ENCODE results near the gene GPC1.

Gene GPC1

DNA sequence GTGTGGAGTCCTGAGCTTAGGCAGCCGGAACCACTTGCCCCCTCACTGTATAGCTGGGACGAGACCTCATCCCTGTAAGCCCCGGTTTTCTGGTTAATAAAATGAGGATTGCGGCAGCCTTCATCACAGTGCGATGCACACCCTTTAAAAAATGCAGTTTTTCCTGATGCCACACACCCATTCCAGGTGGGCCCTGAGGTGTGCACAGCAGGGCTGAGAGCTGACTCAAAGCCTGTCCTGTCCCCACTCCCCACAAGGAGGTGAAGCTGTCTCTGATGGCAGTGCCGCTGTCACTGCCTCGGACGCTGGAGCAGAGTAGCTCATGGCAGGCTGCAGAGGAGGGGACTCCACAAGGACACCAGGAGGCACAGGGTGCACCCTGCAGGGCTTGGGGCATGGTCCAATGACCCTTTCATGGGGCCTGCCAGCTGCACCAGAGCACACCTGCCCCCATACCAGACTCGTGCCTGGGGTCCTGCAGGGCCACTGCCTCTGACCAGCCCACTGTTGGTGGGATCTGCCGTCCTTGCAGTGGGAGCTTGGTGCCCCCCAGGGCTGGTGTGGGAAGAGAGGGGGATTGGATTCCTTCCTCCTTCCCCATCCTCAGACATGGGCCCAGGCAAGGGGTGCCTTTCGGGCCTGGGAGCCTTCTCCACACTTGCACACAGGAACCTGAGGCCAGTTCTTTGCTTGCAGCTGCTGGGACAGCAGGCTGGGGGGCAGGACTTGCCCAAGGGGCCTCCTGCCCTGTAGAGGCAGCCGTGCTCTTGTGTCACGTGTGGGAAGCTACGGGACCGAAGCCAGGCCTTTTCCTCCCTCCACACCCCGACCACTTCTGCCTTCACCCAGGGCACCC is 22.8 kb downstream of the GPC1 start:
- DNase-seq: peak; percentile 17

- peak; percentile 15 for DNase-seq
Observed at GRCh38 chr2:240458900-240459391, 23.5 kb downstream of the GPC1 start.

DNA sequence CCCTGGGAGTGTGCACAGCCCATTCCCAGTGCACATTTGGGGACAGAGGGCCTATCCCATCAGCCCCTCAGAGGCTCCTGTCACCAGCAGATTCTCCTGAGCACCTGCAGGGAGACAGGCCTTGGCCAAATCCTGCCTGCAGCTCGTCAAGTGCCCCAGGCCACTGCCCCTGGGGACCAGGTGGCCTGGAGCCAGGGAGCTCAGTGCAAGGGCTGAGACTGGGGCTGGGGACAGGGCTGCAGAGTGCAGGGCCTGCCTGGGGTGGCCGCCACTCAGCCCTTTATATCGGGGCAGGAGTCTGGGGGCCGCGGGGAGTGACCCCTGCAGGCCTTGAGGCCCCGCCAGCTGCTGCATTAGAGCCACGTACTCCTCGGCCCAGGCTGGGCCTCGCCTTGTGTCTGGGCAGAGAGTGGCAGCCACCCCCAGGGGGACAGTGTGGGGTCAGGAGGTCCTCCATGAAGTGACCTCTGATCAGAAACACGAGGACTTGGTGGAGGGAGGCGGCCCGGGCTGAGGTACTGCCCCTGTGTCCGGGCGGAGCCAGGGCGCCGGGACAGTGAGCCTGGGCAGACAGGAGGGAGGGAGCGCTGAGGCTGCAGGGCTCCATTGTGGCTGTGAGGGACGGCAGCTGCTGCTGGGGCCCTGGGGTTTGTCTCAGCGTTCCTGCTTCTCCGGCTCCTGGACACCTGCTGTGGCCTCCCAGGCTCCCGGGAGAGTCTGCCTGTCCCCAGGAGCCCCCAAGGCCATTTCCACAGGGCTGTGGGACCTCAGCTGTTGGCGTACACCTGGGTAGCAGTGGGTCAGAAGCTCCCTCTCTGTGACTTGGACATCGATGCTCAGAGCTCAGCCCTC is 24.2 kb downstream of the GPC1 start:
- peak; percentile 73 for DNase-seq

DNA sequence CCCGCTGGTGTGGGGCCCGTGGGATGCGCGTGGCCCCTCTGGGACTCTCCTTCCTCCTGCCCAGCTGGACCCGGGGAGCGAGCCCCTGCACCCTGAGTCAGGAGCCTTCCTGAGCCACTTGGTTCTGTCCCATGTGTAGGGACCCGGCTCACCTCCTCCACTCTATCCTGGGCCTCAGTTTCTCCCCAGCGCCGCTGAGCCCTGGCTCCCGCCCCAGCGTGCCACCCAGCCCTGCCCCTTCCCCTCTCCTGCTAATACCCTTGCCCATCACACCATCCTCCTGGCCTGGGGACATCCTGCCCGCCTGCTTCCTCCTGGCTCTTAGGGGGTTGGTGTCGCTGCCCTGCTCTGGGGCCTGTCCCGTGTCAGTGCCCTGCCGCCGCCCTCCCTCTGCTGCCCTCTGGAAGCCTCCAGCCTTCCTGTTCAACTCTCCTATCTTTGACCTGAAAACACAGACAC is 24.8 kb downstream of the GPC1 start:
- peak; percentile 10 for DNase-seq

GRCh38 chr2:240460781-240461431 is 25.4 kb downstream of the GPC1 start:
- peak; percentile 20 for DNase-seq

GRCh38 chr2:240461471-240462072 is 26.1 kb downstream of the GPC1 start:
- peak; percentile 13 for DNase-seq

DNA sequence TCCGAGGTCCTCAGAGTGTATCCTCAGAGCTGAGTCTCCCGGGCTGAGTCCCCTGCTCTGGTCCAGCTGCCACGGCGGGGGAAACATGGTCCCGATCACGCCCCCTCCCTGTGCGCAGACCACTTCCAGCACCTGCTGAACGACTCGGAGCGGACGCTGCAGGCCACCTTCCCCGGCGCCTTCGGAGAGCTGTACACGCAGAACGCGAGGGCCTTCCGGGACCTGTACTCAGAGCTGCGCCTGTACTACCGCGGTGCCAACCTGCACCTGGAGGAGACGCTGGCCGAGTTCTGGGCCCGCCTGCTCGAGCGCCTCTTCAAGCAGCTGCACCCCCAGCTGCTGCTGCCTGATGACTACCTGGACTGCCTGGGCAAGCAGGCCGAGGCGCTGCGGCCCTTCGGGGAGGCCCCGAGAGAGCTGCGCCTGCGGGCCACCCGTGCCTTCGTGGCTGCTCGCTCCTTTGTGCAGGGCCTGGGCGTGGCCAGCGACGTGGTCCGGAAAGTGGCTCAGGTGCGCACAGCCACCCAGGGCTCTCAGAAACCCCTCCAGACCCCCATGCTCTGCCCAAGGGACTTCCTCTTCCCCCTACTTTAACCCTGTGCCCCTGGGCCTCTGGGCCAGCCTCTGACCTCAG is 26.7 kb downstream of the GPC1 start:
- DNase-seq: peak; percentile 14

DNA sequence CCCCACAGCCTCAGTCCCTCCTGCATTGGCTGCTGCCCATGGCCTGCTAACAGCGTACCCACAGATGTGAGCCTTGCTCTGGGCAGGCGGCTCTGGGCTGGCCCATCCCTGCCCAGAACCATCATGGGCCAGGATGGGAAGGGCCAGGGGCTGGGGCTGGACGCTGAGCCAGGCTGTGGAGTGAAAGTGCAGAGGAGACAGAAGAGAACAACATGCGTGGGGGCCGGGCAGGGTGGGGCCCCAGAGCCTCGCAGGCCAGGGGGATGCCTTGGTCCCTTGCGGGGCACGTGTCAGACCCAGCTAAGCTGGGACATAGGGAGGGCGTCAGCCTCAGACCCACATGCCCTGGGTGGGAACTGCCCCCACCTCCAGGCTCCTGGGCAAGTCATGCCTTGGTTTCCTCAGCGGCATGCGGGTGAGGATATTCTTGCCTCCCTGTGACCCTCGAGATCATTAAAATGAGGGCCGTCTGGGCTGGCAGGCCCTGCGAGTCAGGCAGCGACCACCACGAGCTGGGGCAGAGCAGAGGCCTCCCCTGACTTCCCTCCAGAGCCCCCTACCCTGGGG is 27.3 kb downstream of the GPC1 start:
- peak; percentile 6 for DNase-seq

GRCh38 chr2:240463274-240463865 is 27.9 kb downstream of the GPC1 start:
- DNase-seq: peak; percentile 17

DNA sequence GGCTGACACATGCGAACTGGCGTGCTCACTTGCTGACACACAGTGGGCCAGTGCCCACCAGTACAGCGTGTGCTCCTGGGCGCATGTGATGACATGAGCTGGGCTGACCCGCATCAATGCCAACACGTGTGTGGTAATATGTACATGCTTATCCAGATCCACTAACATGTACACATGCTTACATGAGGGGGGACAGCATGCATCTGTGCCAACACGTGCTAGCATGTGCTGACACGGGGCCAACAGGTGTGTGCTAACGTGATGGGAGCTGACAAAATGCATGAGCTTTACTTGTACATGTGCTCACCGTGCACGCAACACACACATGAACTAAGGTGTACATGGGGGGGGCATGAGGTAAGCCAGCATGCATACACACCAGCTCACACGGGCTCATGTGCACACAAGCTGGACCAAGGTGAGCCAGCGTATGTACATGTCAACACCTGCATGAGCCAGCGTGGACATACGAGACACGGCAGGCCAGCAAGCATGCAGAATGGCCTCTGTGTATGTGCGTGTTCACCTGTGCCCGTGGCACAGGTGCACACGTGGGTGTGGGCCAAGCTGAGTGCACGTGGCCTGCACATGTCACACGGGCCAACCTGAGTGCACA is 28.5 kb downstream of the GPC1 start:
- peak; percentile 12 for DNase-seq

GRCh38 chr2:240464514-240465241 is 29.2 kb downstream of the GPC1 start:
- peak; percentile 16 for DNase-seq

GRCh38 chr2:240465268-240465764 is 29.9 kb downstream of the GPC1 start:
- DNase-seq: peak; percentile 14

GRCh38 chr2:240465765-240466578 is 30.5 kb downstream of the GPC1 start:
- DNase-seq: peak; percentile 10

DNA sequence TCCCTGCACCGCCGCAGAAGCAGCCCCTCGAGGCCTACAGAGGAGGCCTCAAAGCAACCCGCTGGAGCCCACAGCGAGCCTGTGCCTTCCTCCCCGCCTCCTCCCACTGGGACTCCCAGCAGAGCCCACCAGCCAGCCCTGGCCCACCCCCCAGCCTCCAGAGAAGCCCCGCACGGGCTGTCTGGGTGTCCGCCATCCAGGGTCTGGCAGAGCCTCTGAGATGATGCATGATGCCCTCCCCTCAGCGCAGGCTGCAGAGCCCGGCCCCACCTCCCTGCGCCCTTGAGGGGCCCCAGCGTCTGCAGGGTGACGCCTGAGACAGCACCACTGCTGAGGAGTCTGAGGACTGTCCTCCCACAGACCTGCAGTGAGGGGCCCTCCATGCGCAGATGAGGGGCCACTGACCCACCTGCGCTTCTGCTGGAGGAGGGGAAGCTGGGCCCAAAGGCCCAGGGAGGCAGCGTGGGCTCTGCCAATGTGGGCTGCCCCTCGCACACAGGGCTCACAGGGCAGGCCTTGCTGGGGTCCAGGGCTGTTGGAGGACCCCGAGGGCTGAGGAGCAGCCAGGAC is 31.2 kb downstream of the GPC1 start:
- peak; percentile 14 for DNase-seq

DNA sequence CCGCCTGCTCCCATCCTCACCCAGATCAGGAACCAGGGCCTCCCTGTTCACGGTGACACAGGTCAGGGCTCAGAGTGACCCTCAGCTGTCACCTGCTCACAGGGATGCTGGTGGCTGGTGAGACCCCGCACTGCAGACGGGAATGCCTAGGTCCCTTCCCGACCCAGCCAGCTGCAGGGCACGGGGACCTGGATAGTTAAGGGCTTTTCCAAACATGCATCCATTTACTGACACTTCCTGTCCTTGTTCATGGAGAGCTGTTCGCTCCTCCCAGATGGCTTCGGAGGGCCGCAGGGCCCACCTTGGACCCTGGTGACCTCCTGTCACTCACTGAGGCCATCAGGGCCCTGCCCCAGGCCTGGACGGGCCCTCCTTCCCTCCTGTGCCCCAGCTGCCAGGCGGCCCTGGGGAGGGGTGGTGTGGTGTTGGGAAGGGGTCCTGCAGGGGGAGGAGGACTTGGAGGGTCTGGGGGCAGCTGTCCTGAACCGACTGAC is 31.7 kb downstream of the GPC1 start:
- DNase-seq: peak; percentile 14

DNA sequence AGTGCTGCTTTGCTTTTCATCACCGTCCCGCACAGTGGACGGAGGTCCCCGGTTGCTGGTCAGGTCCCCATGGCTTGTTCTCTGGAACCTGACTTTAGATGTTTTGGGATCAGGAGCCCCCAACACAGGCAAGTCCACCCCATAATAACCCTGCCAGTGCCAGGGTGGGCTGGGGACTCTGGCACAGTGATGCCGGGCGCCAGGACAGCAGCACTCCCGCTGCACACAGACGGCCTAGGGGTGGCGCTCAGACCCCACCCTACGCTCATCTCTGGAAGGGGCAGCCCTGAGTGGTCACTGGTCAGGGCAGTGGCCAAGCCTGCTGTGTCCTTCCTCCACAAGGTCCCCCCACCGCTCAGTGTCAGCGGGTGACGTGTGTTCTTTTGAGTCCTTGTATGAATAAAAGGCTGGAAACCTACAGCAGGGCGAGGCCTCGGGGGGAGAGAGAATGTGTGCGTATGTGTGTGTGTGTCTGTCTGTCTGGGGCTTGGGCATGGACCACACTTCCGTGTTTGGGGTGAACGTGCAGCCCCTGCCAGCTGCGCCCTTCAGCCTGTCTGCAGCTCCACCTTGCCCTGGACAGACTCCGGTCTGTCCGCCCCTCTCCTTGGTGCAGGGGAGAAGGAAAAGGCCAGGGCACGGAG is 32.3 kb downstream of the GPC1 start:
- peak; percentile 14 for DNase-seq

DNA sequence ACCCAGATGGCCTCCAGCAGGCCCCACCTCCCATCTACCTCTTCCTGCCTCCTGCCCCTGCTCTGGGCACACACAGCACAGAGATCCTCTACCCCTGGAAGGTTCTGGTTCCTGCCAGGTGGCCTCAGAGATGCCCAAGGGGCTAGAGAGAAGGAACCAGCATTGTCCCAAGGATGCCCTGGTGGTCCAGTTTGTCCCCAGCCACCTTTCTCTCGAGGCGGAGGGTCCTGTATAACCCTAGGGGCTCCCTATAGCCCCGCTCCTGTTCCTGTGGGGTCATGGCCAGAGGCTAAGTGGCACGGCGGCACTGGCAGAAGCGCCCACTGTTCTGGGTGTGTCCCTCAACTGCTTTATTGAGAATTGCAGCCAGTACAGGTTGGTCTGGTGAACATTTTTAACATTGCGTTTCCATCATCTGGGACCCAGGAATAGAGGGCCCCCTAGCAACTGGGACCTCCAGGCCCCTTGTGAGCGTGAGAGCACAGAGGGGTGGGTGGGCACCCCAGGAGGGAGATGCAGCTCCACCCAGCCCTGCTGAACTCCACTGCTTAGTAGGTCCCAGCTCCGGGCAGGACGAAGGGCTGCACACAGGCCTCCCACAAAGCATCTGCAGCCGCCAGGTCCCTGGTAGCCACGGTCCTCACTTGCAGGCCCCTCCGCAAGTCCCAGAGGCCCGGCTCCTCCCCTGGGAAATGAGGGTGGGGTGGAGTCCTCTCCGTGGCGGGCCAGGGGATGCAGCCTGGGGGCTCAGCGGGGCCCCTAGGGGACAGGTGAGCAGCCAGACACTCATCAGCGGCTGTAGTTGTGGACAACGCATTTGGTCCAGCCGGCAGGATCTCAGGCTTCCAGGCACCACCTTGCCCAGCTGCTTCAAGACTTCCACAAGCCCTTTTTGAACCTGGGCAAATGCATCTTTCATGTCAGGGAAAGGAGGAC is 33.1 kb downstream of the GPC1 start:
- DNase-seq: peak; percentile 17
